ENCODE measurements around the gene DBT.
A peak's percentile ranks its signal among the peaks of the same experiment; 100 is the strongest.
"Not testable (repeated sequence)": the region's sequence is repeated elsewhere in the genome, so short reads cannot be mapped to it uniquely, and the experiment has no call there.

The DBT gene

DNA sequence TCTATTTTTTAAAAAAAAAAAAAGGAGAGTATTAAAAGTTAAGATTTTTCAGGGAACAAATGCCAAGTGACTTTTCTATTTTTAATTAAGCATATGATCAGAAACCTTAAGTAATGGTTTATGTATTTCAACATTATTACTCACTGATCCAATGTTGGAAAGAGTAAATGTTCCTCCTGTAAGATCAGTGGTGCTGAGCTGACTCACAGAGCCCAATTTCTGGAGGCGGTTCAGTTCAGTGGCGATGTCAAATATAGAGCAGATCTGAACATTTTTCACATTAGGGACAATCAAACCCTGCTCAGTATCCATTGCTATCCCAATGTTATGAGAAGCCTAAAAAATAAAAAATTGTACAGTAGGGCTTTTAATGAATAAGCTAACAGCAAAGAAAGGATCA lies 43.3 kb downstream of the DBT start:
- FAIRE-seq, result no peak

DNA sequence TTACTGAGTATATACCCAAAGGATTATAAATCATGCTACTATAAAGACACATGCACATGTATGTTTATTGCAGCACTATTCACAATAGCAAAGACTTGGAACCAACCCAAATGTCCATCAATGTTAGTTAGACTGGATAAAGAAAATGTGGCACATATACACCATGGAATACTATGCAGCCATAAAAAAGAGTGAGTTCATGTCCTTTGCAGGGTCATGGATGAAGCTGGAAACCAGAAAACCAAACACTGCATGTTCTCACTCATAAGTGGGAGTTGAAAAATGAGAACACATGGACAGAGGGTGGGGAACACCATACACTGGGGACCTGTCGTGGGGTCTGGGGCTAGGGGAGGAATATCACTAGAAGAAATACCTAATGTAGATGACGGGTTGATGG lies 44.0 kb downstream of the DBT start:
- DNase-seq (ENCODE audit: insufficient read length, low spot score); FAIRE-seq: not testable (repeated sequence)

More for the DNA sequence above, 43.3 kb downstream of the DBT start:
- TF ChIP-seq POU2F2 (IDR thresholded peaks at IDR 0.05; ENCODE audit: low read depth, low read length) (no peak), SPI1 (IDR thresholded peaks at IDR 0.05; ENCODE audit: low read depth, low read length) (no peak), PAX5 (IDR thresholded peaks at IDR 0.05; ENCODE audit: insufficient read depth, low read length, severe bottlenecking) (no peak), POLR2A (IDR thresholded peaks at IDR 0.05; ENCODE audit: low read depth, low read length) (no peak), TAF1 (IDR thresholded peaks at IDR 0.05; ENCODE audit: low read depth, low read length) (no peak), POLR2AphosphoS5 (IDR thresholded peaks at IDR 0.05; ENCODE audit: low read depth, low read length) (no peak)
- DNase-seq (ENCODE audit: insufficient read length, low spot score), result no peak

- DNase-seq (ENCODE audit: insufficient read length, low spot score); FAIRE-seq: not testable (repeated sequence)
Measured at GRCh38 chr1:100205103-100205502, 44.5 kb downstream of the DBT start.

GRCh38 chr1:100202703-100203102 lies 46.9 kb downstream of the DBT start:
- not testable (repeated sequence) for FAIRE-seq; DNase-seq (ENCODE audit: insufficient read length, low spot score)

- FAIRE-seq; DNase-seq (ENCODE audit: insufficient read length, low spot score): not testable (repeated sequence)
Measured at GRCh38 chr1:100200060-100200459, 49.6 kb downstream of the DBT start.

DNA sequence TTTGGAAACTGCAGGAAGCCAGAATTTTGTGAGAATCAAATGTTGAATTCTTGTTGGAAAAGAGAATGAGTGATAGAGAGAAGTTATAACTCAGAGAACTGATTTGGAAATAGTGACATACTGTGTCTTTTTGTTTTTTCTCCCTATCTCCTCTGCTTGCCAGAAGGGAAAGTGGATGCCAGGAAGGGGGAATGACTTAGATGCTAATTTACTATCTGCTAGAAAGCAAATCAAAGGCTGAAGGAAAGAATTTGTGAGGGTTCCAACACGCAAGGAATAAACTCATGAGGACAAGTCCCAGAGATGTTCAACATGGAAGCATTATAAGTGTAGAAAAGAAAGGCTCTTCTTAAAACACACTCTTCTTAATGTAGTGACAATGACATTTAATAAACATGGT lies 51.0 kb downstream of the DBT start:
- DNase-seq (ENCODE audit: insufficient read length, low spot score), result no peak
- no peak for FAIRE-seq
- no peak for TF ChIP-seq TAF1 (IDR thresholded peaks at IDR 0.05; ENCODE audit: low read depth, low read length)
- TF ChIP-seq SPI1 (IDR thresholded peaks at IDR 0.05; ENCODE audit: low read depth, low read length), result no peak
- no peak for TF ChIP-seq POU2F2 (IDR thresholded peaks at IDR 0.05; ENCODE audit: low read depth, low read length)
- no peak for TF ChIP-seq PAX5 (IDR thresholded peaks at IDR 0.05; ENCODE audit: insufficient read depth, low read length, severe bottlenecking)
- no peak for TF ChIP-seq POLR2A (IDR thresholded peaks at IDR 0.05; ENCODE audit: low read depth, low read length)
- no peak for TF ChIP-seq POLR2AphosphoS5 (IDR thresholded peaks at IDR 0.05; ENCODE audit: low read depth, low read length)

GRCh38 chr1:100188617-100189016 lies 61.0 kb downstream of the DBT start:
- TF ChIP-seq POU2F2 (IDR thresholded peaks at IDR 0.05; ENCODE audit: low read depth, low read length), result no peak
- no peak for TF ChIP-seq POLR2A (IDR thresholded peaks at IDR 0.05; ENCODE audit: low read depth, low read length)
- no peak for TF ChIP-seq POLR2AphosphoS5 (IDR thresholded peaks at IDR 0.05; ENCODE audit: low read depth, low read length)
- TF ChIP-seq TAF1 (IDR thresholded peaks at IDR 0.05; ENCODE audit: low read depth, low read length), result no peak
- TF ChIP-seq PAX5 (IDR thresholded peaks at IDR 0.05; ENCODE audit: insufficient read depth, low read length, severe bottlenecking), result no peak
- TF ChIP-seq SPI1 (IDR thresholded peaks at IDR 0.05; ENCODE audit: low read depth, low read length), result no peak
- FAIRE-seq (no peak), DNase-seq (ENCODE audit: insufficient read length, low spot score) (no peak)

DNA sequence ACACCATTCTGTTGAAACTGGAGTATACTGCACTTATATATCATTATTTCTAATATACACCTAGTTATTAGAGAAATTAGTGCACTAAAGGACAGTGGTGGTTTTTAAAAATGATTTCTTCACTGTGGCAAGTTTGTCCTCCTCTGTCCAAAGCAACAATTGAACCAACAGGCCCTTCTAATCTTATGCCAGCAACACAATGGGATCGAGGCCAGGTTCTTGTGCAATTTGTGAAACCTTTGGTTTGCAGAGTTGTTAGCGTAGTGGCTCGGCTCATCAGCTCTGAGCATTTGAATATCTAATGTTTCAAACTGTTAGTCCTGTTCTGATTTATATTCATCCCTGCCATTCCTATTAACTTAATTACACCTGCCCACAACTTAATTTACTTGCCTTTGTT lies 61.7 kb downstream of the DBT start:
- no peak for FAIRE-seq

GRCh38 chr1:100184536-100184935 lies 65.1 kb downstream of the DBT start:
- no peak for DNase-seq (ENCODE audit: insufficient read length, low spot score)
- FAIRE-seq, result peak; percentile 85
- TF ChIP-seq POLR2A (IDR thresholded peaks at IDR 0.05; ENCODE audit: low read depth, low read length) (no peak), SPI1 (IDR thresholded peaks at IDR 0.05; ENCODE audit: low read depth, low read length) (no peak), PAX5 (IDR thresholded peaks at IDR 0.05; ENCODE audit: insufficient read depth, low read length, severe bottlenecking) (peak; percentile 65), POU2F2 (IDR thresholded peaks at IDR 0.05; ENCODE audit: low read depth, low read length) (no peak)

More for the DNA sequence above, 61.7 kb downstream of the DBT start:
- DNase-seq (ENCODE audit: insufficient read length, low spot score), result no peak
- no peak for TF ChIP-seq PAX5 (IDR thresholded peaks at IDR 0.05; ENCODE audit: insufficient read depth, low read length, severe bottlenecking)
- no peak for TF ChIP-seq TAF1 (IDR thresholded peaks at IDR 0.05; ENCODE audit: low read depth, low read length)
- TF ChIP-seq POU2F2 (IDR thresholded peaks at IDR 0.05; ENCODE audit: low read depth, low read length), result no peak
- no peak for TF ChIP-seq POLR2A (IDR thresholded peaks at IDR 0.05; ENCODE audit: low read depth, low read length)

DNA sequence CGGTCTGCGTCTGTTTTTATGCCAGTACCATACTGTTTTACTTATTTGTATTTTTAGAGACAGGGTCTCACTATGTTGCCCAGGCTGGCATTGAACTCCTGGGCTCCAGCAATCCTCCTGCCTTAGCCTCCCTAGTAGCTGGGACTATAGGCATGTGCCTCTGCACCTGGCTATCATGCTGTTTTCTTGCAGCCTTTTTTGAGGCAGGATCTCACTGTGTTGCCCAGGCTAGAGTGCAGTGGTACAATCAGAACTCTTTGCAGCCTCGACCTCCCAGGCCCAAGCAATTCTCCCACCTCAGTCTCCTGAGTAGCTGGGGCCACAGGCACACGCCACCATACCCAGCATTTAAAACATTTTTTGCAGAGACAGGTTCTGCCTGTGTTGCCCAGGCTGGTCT lies 66.3 kb downstream of the DBT start:
- FAIRE-seq, result no peak
- DNase-seq (ENCODE audit: insufficient read length, low spot score), result no peak
- TF ChIP-seq TAF1 (IDR thresholded peaks at IDR 0.05; ENCODE audit: low read depth, low read length), result no peak
- TF ChIP-seq SPI1 (IDR thresholded peaks at IDR 0.05; ENCODE audit: low read depth, low read length), result no peak
- TF ChIP-seq POU2F2 (IDR thresholded peaks at IDR 0.05; ENCODE audit: low read depth, low read length), result no peak
- TF ChIP-seq POLR2AphosphoS5 (IDR thresholded peaks at IDR 0.05; ENCODE audit: low read depth, low read length), result no peak
- no peak for TF ChIP-seq PAX5 (IDR thresholded peaks at IDR 0.05; ENCODE audit: insufficient read depth, low read length, severe bottlenecking)
- no peak for TF ChIP-seq POLR2A (IDR thresholded peaks at IDR 0.05; ENCODE audit: low read depth, low read length)

- no peak for FAIRE-seq
- TF ChIP-seq SPI1 (IDR thresholded peaks at IDR 0.05; ENCODE audit: low read depth, low read length), result no peak
- no peak for TF ChIP-seq POLR2A (IDR thresholded peaks at IDR 0.05; ENCODE audit: low read depth, low read length)
- TF ChIP-seq POLR2AphosphoS5 (IDR thresholded peaks at IDR 0.05; ENCODE audit: low read depth, low read length), result no peak
- TF ChIP-seq PAX5 (IDR thresholded peaks at IDR 0.05; ENCODE audit: insufficient read depth, low read length, severe bottlenecking), result no peak
- no peak for TF ChIP-seq TAF1 (IDR thresholded peaks at IDR 0.05; ENCODE audit: low read depth, low read length)
- no peak for TF ChIP-seq POU2F2 (IDR thresholded peaks at IDR 0.05; ENCODE audit: low read depth, low read length)
Measured at GRCh38 chr1:100178091-100178490, 71.5 kb downstream of the DBT start, which contains the start of gene LRRC39. Gene LRRC39, minus strand, starts transcription at chr1:100178256. Its CDS starts 9,740 bp downstream, at chr1:100168516.

More at GRCh38 chr1:100178091-100178490, 71.5 kb downstream of the DBT start, which contains the start of gene LRRC39:
- DNase-seq (ENCODE audit: insufficient read length, low spot score), result no peak
